Tibial nerve (tissue), 4 donors: ENCODE measurements around the gene LEUTX.

Experiments used
- EP300 ChIP-seq, 2 donors: sonication (generic); formaldehyde crosslinking; IDR thresholded peaks; one replicate each; pipeline ENCODE4 v1.6.1; 2017; ENCODE audit warnings: antibody characterized with exemption in 2 of 2, mild to moderate bottlenecking in 1 of 2
- POLR2A ChIP-seq, 2 donors: fragments of 450-650 bp; IDR thresholded peaks; one replicate each; pipeline ENCODE4 v1.6.1; 2017; ENCODE audit warnings: antibody characterized with exemption in 2 of 2, mild to moderate bottlenecking in 2 of 2, moderate library complexity in 2 of 2
- TF ChIP-seq, protein P1 (sequence below), 5 experiments: fragments of 200-600 bp in 3 of 5; fragments of 450-650 bp in 2 of 5; sonication (generic) in 3 of 5; IDR thresholded peaks; one replicate each; pipeline ENCODE4 v1.5.1; 2016 to 2019; ENCODE audit warnings: antibody characterized with exemption in 5 of 5, mild to moderate bottlenecking in 3 of 5, moderate library complexity in 2 of 5

DNA sequence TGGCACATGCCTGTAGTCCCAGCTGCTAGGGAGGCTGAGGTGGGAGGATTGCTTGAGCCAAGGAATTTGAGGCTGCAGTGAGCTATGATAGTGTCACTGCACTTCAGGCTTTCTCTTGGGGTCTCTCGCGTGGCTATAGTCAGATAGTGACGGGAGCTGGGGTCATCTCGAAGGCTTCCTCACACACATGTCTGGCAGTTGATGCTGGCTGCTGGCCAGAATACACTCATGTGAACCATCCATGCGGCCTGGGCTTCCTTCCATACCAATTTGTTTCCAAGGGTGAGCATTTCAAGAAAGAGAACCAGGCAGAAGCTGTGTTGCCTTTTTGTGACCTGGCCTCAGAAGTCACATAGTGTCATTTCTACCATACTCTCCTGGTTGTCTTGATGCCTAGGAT is 26.4 kb downstream of the LEUTX start:
- TF ChIP-seq, protein P1, sequence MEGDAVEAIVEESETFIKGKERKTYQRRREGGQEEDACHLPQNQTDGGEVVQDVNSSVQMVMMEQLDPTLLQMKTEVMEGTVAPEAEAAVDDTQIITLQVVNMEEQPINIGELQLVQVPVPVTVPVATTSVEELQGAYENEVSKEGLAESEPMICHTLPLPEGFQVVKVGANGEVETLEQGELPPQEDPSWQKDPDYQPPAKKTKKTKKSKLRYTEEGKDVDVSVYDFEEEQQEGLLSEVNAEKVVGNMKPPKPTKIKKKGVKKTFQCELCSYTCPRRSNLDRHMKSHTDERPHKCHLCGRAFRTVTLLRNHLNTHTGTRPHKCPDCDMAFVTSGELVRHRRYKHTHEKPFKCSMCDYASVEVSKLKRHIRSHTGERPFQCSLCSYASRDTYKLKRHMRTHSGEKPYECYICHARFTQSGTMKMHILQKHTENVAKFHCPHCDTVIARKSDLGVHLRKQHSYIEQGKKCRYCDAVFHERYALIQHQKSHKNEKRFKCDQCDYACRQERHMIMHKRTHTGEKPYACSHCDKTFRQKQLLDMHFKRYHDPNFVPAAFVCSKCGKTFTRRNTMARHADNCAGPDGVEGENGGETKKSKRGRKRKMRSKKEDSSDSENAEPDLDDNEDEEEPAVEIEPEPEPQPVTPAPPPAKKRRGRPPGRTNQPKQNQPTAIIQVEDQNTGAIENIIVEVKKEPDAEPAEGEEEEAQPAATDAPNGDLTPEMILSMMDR (IDR thresholded peaks at IDR 0.05): no peak
- no peak for TF ChIP-seq POLR2A (IDR thresholded peaks at IDR 0.05)
- no peak for TF ChIP-seq EP300 (IDR thresholded peaks at IDR 0.05)
